HL-60 (cell line): Measurements from ENCODE around the gene NFIA.

Experiments
- GABPA ChIP-seq: IDR thresholded peaks from 2 replicates; pipeline ENCODE4 v1.6.1; 2012; ENCODE audit warnings: low read depth
- POLR2AphosphoS5 ChIP-seq: IDR thresholded peaks from 2 replicates; pipeline ENCODE4 v1.6.1; 2012; ENCODE audit warnings: low read depth
- TF ChIP-seq, protein P1 (sequence below): IDR thresholded peaks from one replicate; pipeline ENCODE4 v1.5.1; 2011; ENCODE audit warnings: low read length, control low read depth, inconsistent platforms; ENCODE audit not compliant: insufficient read depth

DNA sequence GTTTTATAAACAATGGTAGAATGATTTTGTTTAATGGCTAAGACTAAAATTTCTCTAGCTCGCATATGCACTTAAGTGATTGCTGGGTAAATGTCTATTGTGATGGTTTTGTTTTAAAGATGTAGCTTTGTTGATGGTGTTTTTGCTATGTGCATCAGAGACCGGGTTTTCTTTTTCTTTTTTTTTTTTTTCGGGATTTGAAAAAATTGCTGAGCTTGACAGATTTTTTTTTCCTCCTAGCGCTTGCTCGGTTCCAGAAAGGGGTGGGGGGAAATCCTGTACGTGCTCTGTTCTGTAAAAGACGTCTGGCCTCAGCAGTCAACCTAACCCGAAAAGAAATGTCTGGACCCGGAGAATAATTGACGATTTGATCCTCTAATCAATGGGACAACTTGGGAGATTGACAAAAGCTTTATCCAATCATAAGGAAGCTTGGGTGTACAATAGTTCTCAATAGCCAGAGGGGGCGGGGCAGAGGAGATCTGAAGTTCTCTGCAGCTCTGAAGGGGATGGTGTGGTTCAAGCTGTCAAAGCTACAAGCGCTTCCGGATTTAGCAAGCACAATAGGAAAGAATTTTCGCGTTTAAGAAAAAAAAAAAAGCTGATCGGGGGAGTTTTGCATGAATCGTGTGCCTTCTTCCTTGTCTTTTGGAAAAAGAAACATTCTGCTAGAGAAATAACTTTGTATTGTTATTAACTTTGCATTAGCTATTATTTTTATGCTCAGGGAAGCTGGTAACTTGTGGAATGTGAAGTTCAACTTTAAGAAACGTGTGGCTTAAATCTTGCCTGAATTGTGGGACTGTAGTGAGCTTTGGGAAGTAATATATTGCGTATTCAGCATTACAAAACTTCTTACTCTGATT, 4.5 kb upstream of the NFIA start:
- TF ChIP-seq GABPA: 0 out of 2 replicates have a peak, but pooled peaks have one; percentile 27
- TF ChIP-seq, protein P1, sequence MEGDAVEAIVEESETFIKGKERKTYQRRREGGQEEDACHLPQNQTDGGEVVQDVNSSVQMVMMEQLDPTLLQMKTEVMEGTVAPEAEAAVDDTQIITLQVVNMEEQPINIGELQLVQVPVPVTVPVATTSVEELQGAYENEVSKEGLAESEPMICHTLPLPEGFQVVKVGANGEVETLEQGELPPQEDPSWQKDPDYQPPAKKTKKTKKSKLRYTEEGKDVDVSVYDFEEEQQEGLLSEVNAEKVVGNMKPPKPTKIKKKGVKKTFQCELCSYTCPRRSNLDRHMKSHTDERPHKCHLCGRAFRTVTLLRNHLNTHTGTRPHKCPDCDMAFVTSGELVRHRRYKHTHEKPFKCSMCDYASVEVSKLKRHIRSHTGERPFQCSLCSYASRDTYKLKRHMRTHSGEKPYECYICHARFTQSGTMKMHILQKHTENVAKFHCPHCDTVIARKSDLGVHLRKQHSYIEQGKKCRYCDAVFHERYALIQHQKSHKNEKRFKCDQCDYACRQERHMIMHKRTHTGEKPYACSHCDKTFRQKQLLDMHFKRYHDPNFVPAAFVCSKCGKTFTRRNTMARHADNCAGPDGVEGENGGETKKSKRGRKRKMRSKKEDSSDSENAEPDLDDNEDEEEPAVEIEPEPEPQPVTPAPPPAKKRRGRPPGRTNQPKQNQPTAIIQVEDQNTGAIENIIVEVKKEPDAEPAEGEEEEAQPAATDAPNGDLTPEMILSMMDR: no peak
- TF ChIP-seq POLR2AphosphoS5: no peak
